HCT116 (cell line): ENCODE results near the gene NFATC1. TPM values are rescaled to one million over a fixed set of nuclear protein-coding genes. Genes with fewer than 3 reads are reported as not detected.
A peak's percentile ranks its signal among the peaks of the same experiment; 100 is the strongest.

Experiments used
- ATAC-seq: fragments of 200-7000 bp; cut with Tn5 transposase; 2 replicates; pipeline ENCODE4 v1.9.1; 2020; ENCODE audit warnings: mild to moderate bottlenecking, moderate library complexity
- BruUV-seq: library from RNA; stranded (reverse); fragments of 400-500 nt; replicated peaks from 2 replicates; lab custom pipeline; 2021; lab: Mats Ljungman, UMichigan
- CTCF ChIA-PET: fragments of 300-600 bp; sonication (Branson Sonifier 250); formaldehyde crosslinking; loops from one replicate; lab custom pipeline; 2021; ENCODE audit warnings: antibody characterized with exemption; lab: Charles Lee
- POLR2A ChIA-PET: fragments of 300-600, 350-600 bp; sonication (Branson Sonifier 250); formaldehyde crosslinking; loops from one replicate; lab custom pipeline; 2021; ENCODE audit warnings: antibody characterized with exemption; lab: Charles Lee
- RAD21 ChIA-PET, 2 experiments: fragments of 300-600 bp; sonication (Branson Sonifier 250); formaldehyde crosslinking; loops; one replicate each; lab custom pipeline; 2023; ENCODE audit warnings: low total read pairs in 2 of 2; ENCODE audit not compliant: uncharacterized antibody in 2 of 2, unreplicated experiment in 2 of 2, low non-redundant PET in 1 of 2; lab: Charles Lee
- DNase-seq: peaks from one replicate; pipeline ENCODE4 v3.0.0-alpha.2; 2010; ENCODE audit warnings: low read depth, low spot score
- H2AFZ ChIP-seq: fragments of 200-600 bp; shearing (Covaris generic), sonication (generic); 2 replicates; pipeline ENCODE4 v1.6.1; 2017; ENCODE audit warnings: low read depth, mixed run types, mixed read lengths, antibody characterized with exemption, low read length; ENCODE audit not compliant: poor library complexity, severe bottlenecking
- H3K27ac ChIP-seq: 2 replicates; pipeline ENCODE4 v1.5.1; 2012; ENCODE audit warnings: low read depth, low read length
- H3K27me3 ChIP-seq: fragments of 200-600 bp; sonication (generic); 2 replicates; pipeline ENCODE4 v1.6.1; 2016; ENCODE audit warnings: mixed run types, low read length, mixed read lengths; ENCODE audit not compliant: insufficient read depth
- H3K36me3 ChIP-seq, 2 experiments: fragments of 200-500 bp in 1 of 2; fragments of 200-600 bp in 1 of 2; sonication (Bioruptor generic) in 1 of 2; sonication (generic) in 1 of 2; 2 replicates each; pipeline versions ENCODE4 v1.5.1 to v1.6.1; 2014 to 2016; ENCODE audit warnings: low read length in 2 of 2, inconsistent platforms in 1 of 2, mixed read lengths in 1 of 2, mixed run types in 1 of 2; ENCODE audit not compliant: insufficient read depth in 2 of 2, control insufficient read depth in 1 of 2
- H3K4me1 ChIP-seq, 2 experiments: fragments of 200-600 bp in 1 of 2; sonication (generic) in 1 of 2; 2 replicates each; pipeline versions ENCODE4 v1.5.1 to v1.6.1; 2012 to 2017; ENCODE audit warnings: low read length in 2 of 2, inconsistent platforms in 1 of 2, mild to moderate bottlenecking in 1 of 2, mixed read lengths in 1 of 2, mixed run types in 1 of 2, moderate library complexity in 1 of 2; ENCODE audit not compliant: insufficient read depth in 2 of 2, control insufficient read depth in 1 of 2
- H3K4me2 ChIP-seq: fragments of 200-600 bp; sonication (generic); 2 replicates; pipeline ENCODE4 v1.6.1; 2017; ENCODE audit warnings: mixed run types, low read length, mixed read lengths
- H3K4me3 ChIP-seq, 2 experiments: fragments of 200-600 bp in 1 of 2; sonication (generic) in 1 of 2; replicated peaks in 1 of 2; 2 replicates each; pipeline ENCODE4 v1.5.1; 2011 to 2016; ENCODE audit warnings: low read length in 2 of 2, control low read depth in 1 of 2, low read depth in 1 of 2, mild to moderate bottlenecking in 1 of 2, mixed read lengths in 1 of 2, mixed run types in 1 of 2
- H3K79me2 ChIP-seq: fragments of 200-600 bp; sonication (generic); 2 replicates; pipeline ENCODE4 v1.6.1; 2017; ENCODE audit warnings: mild to moderate bottlenecking, mixed run types, low read length, moderate library complexity, mixed read lengths; ENCODE audit not compliant: insufficient read depth
- H3K9ac ChIP-seq: fragments of 200-600 bp; sonication (generic); 2 replicates; pipeline ENCODE4 v1.6.1; 2016; ENCODE audit warnings: low read length, mixed read lengths
- H3K9me2 ChIP-seq: fragments of 200-600 bp; sonication (generic), shearing (Covaris generic); 2 replicates; pipeline ENCODE4 v1.6.1; 2017; ENCODE audit warnings: mixed run types, mild to moderate bottlenecking, moderate library complexity; ENCODE audit not compliant: insufficient read depth
- H3K9me3 ChIP-seq, 2 experiments: fragments of 200-500 bp in 1 of 2; fragments of 200-600 bp in 1 of 2; sonication (Bioruptor generic) in 1 of 2; sonication (generic) in 1 of 2; 2 replicates each; pipeline ENCODE4 v1.6.1; 2014 to 2017; ENCODE audit warnings: low read length in 2 of 2, mixed read lengths in 2 of 2, inconsistent platforms in 1 of 2, low read depth in 1 of 2, mild to moderate bottlenecking in 1 of 2, mixed run types in 1 of 2, moderate library complexity in 1 of 2; ENCODE audit not compliant: control insufficient read depth in 1 of 2, insufficient read depth in 1 of 2
- H4K20me1 ChIP-seq: fragments of 200-600 bp; sonication (generic), shearing (Covaris generic); 2 replicates; pipeline ENCODE4 v1.6.1; 2017; ENCODE audit warnings: mixed run types, mild to moderate bottlenecking, moderate library complexity; ENCODE audit not compliant: insufficient read depth
- ATF3 ChIP-seq: IDR thresholded peaks from 2 replicates; pipeline ENCODE4 v1.6.1; 2012
- CBX3 ChIP-seq: IDR thresholded peaks from 2 replicates; pipeline ENCODE4 v1.6.1; 2012; ENCODE audit warnings: low read depth
- CTCF ChIP-seq, 3 experiments: fragments of 200-600 bp in 1 of 3; sonication (generic) in 1 of 3; IDR thresholded peaks in 2 of 3; conservative IDR thresholded peaks in 1 of 3; 2 replicates each; pipeline ENCODE4 v1.5.1; 2012 to 2017; ENCODE audit warnings: low read depth in 2 of 3, low read length in 2 of 3, antibody characterized with exemption in 1 of 3, borderline replicate concordance in 1 of 3, control low read depth in 1 of 3, mild to moderate bottlenecking in 1 of 3, mixed read lengths in 1 of 3, mixed run types in 1 of 3, moderate library complexity in 1 of 3; ENCODE audit not compliant: insufficient read depth in 1 of 3
- EZH2 ChIP-seq: fragments of 200-600 bp; sonication (generic); IDR thresholded peaks from 2 replicates; pipeline ENCODE4 v1.6.1; 2017; ENCODE audit warnings: antibody characterized with exemption, mixed run types
- JUND ChIP-seq: IDR thresholded peaks from 2 replicates; pipeline ENCODE4 v1.6.1; 2012
- SIN3A ChIP-seq: IDR thresholded peaks from 2 replicates; pipeline ENCODE4 v1.6.1; 2012; ENCODE audit warnings: low read depth
- SP1 ChIP-seq: IDR thresholded peaks from 2 replicates; pipeline ENCODE4 v1.6.1; 2012; ENCODE audit warnings: low read depth
- SRF ChIP-seq: IDR thresholded peaks from 2 replicates; pipeline ENCODE4 v1.6.1; 2012; ENCODE audit warnings: low read depth
- TCF7L2 ChIP-seq: IDR thresholded peaks from 2 replicates; pipeline ENCODE4 v1.7.0; 2011; ENCODE audit warnings: borderline replicate concordance, inconsistent platforms; ENCODE audit not compliant: insufficient read depth, insufficient read length; ENCODE audit errors: extremely low read depth
- YY1 ChIP-seq: IDR thresholded peaks from 2 replicates; pipeline ENCODE4 v1.6.1; 2011; ENCODE audit warnings: low read length, low read depth, moderate library complexity, mild to moderate bottlenecking; ENCODE audit not compliant: insufficient replicate concordance; ENCODE audit errors: extremely low read depth
- ZFX ChIP-seq: fragments of 450-650 bp; IDR thresholded peaks from 2 replicates; pipeline ENCODE4 v1.6.1; 2017
- ZNF274 ChIP-seq: fragments of 200-500 bp; sonication (Bioruptor generic); IDR thresholded peaks from 2 replicates; pipeline ENCODE4 v1.6.1; 2014; ENCODE audit warnings: mild to moderate bottlenecking, low read depth, low read length, inconsistent platforms
- intact Hi-C: fragments of 100-400 bp; cut with micrococcal nuclease; formaldehyde crosslinking; loops from 2 replicates; pipeline ENCODE4 v1.10.0; 2022
- total RNA-seq: library from RNA; stranded (reverse); gene quantifications from one replicate; pipeline ENCODE4 v1.2.1, GENCODE V29; 2021; ENCODE audit not compliant: unreplicated experiment

Gene NFATC1
- total RNA-seq, 1 experiment from 2014 or later = 20.8 TPM

- ChIA-PET RAD21 (no interaction called here), CTCF (no interaction called here), POLR2A (no interaction called here)
- Histone ChIP-seq H3K27me3 (no peaks in the 10 kb centered on the region), H3K36me3 (no peaks in the 10 kb centered on the region), H3K27ac (peak overlapping the region; percentile 8; the same call in 1 of the 2 replicates), H3K4me1 (peaks cover 13 to 27% of the 10 kb centered on the region in 2 experiments; a peak in 3 of 4 replicates), H3K9me2 (no peaks in the 10 kb centered on the region), H3K9me3 (no peaks in the 10 kb centered on the region), H3K4me2 (peak overlapping the region; percentile 56), H3K9ac (0 out of 2 replicates have a peak overlapping the region, but pooled peaks have one; percentile 25), H4K20me1 (no peaks in the 10 kb centered on the region), H3K4me3 (peak overlapping the region; percentile 11 to 66; a peak in 2 of 4 replicates), H2AFZ (no peak overlapping the region), H3K79me2 (peaks cover 24% of the 10 kb centered on the region)
- TF ChIP-seq EZH2 = no peak
- no TSS peak for BruUV-seq
- intact Hi-C loops = no loop called here
- ATAC-seq = no peak
- DNase-seq = no peak
Measured at GRCh38 chr18:79399275-79400081, 3.7 kb downstream of the NFATC1 start.

- Histone ChIP-seq H3K9me3 (no peaks in the 10 kb centered on the region), H2AFZ (no peak overlapping the region), H4K20me1 (no peaks in the 10 kb centered on the region), H3K27ac (peak overlapping the region; percentile 63; the same call in 1 of the 2 replicates), H3K4me2 (peak overlapping the region; percentile 73), H3K9me2 (no peaks in the 10 kb centered on the region), H3K79me2 (peaks cover 30% of the 10 kb centered on the region), H3K9ac (peak overlapping the region; percentile 74), H3K36me3 (no peaks in the 10 kb centered on the region), H3K27me3 (no peaks in the 10 kb centered on the region), H3K4me1 (peaks cover 9 to 20% of the 10 kb centered on the region in 2 experiments; a peak in 3 of 4 replicates), H3K4me3 (peak overlapping the region; percentile 48 to 66)
- POLR2A ChIA-PET = no interaction called here
- TF ChIP-seq SRF (no peak), ATF3 (no peak), TCF7L2 (no peak), SIN3A (no peak), CTCF (IDR thresholded peaks at IDR 0.05 in 2 of 3, conservative IDR thresholded peaks at IDR 0.05 in 1 of 3; ENCODE audit: borderline replicate concordance in 1 of 3, insufficient read depth in 1 of 3, low read depth in 2 of 3, low read length in 2 of 3) (no peak), SP1 (no peak), ZNF274 (no peak), EZH2 (no peak), JUND (no peak), YY1 (no peak), CBX3 (no peak), ZFX (no peak)
- CTCF ChIA-PET = no interaction called here
- RAD21 ChIA-PET = no interaction called here
- intact Hi-C loops = no loop called here
- DNase-seq (no peak), ATAC-seq (peak; percentile 29; the same call in 1 of the 2 replicates)
- no TSS peak for BruUV-seq
Measured at GRCh38 chr18:79400091-79400590, 4.4 kb downstream of the NFATC1 start.
